HG02610 (cell line): ENCODE results near the gene HPCAL4.

Experiments used
- ATAC-seq: cut with Tn5 transposase; IDR thresholded peaks from one replicate; pipeline ENCODE4 v1.9.1; 2021; ENCODE audit warnings: mild to moderate bottlenecking, moderate library complexity; ENCODE audit not compliant: unreplicated experiment

HPCAL4 gene

GRCh38 chr1:39652554-39652953 lies 38.7 kb downstream of the HPCAL4 start:
- ATAC-seq: no peak

GRCh38 chr1:39652105-39652504 lies 39.1 kb downstream of the HPCAL4 start:
- no peak for ATAC-seq

GRCh38 chr1:39650431-39650830 lies 40.8 kb downstream of the HPCAL4 start:
- no peak for ATAC-seq

GRCh38 chr1:39649636-39650185 lies 41.5 kb downstream of the HPCAL4 start:
- no peak for ATAC-seq

GRCh38 chr1:39648496-39648895 lies 42.7 kb downstream of the HPCAL4 start:
- ATAC-seq: no peak

GRCh38 chr1:39647247-39647646 lies 44.0 kb downstream of the HPCAL4 start:
- ATAC-seq: no peak

- no peak for ATAC-seq
These were observed 44.8 kb downstream of the HPCAL4 start for GRCh38 chr1:39646232-39647081.

- ATAC-seq: no peak
These were observed 45.7 kb downstream of the HPCAL4 start for GRCh38 chr1:39645411-39646043.

- ATAC-seq: no peak
These were observed 47.5 kb downstream of the HPCAL4 start for GRCh38 chr1:39643705-39644104.

- ATAC-seq: no peak
These were observed 48.4 kb downstream of the HPCAL4 start for GRCh38 chr1:39642796-39643195.

- no peak for ATAC-seq
These were observed 50.4 kb downstream of the HPCAL4 start for GRCh38 chr1:39640861-39641260.

- no peak for ATAC-seq
These were observed 51.7 kb downstream of the HPCAL4 start, which contains the start of gene HEYL for GRCh38 chr1:39639305-39640130. Gene HEYL (minus strand): TSS chr1:39639643. CDS start chr1:39639625, 18 bp downstream.

GRCh38 chr1:39638965-39639304 lies 52.3 kb downstream of the HPCAL4 start:
- no peak for ATAC-seq

GRCh38 chr1:39637361-39637760 lies 53.9 kb downstream of the HPCAL4 start:
- no peak for ATAC-seq

GRCh38 chr1:39635871-39636210 lies 55.4 kb downstream of the HPCAL4 start:
- ATAC-seq: no peak

GRCh38 chr1:39635205-39635870 lies 55.9 kb downstream of the HPCAL4 start:
- no peak for ATAC-seq

GRCh38 chr1:39633422-39633821 lies 57.8 kb downstream of the HPCAL4 start:
- no peak for ATAC-seq

GRCh38 chr1:39632682-39633417 lies 58.4 kb downstream of the HPCAL4 start:
- ATAC-seq: no peak

- ATAC-seq: no peak
These were observed 58.9 kb downstream of the HPCAL4 start for GRCh38 chr1:39632323-39632681.
